ENCODE data around the gene TXNDC17.

DNA sequence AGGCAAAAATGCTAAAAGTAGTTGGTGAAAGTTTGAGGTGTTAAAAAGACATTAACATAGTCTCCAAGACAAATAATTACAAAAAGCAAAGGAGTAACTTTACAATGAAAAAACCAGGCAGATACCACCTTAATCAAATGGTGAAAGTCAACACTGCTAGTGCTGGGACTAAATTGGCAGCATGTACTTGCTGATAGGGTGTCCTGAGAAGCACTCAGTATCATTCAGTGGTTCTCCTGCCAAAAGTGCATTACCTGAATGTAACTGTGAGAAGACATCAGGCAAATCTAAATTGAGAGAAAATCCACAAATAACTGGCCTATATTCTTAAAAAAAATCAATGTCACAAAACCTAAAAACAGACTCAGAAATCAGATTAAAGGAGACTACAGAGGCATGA, 8.3 kb upstream of the TXNDC17 start:
- TF ChIP-seq POLR2A (IDR thresholded peaks at IDR 0.05; ENCODE audit: low read depth, low read length) (no peak), TAF1 (IDR thresholded peaks at IDR 0.05; ENCODE audit: low read depth, low read length) (no peak), POLR2AphosphoS5 (IDR thresholded peaks at IDR 0.05; ENCODE audit: low read depth, low read length) (no peak), POU2F2 (IDR thresholded peaks at IDR 0.05; ENCODE audit: low read depth, low read length) (no peak)
